Skeletal muscle tissue (tissue), 4 donors: ENCODE measurements around the gene GCK. TPM values are rescaled to one million over a fixed set of nuclear protein-coding genes. Genes with fewer than 3 reads are reported as not detected.

ENCODE experiments used
- H3K27ac ChIP-seq: one replicate; pipeline ENCODE4 v1.7.0; 2013; ENCODE audit warnings: mild to moderate bottlenecking, low read depth, low read length, inconsistent platforms
- H3K27me3 ChIP-seq, 3 donors: one replicate each; pipeline ENCODE4 v1.7.0; 2013; ENCODE audit warnings: low read length in 3 of 3; ENCODE audit not compliant: control insufficient read depth in 3 of 3, insufficient read depth in 3 of 3
- H3K36me3 ChIP-seq, 3 donors: one replicate each; pipeline ENCODE4 v1.7.0; 2013; ENCODE audit warnings: low read length in 3 of 3; ENCODE audit not compliant: control insufficient read depth in 3 of 3, insufficient read depth in 3 of 3
- H3K4me1 ChIP-seq, 3 donors: one replicate each; pipeline ENCODE4 v1.7.0; 2013; ENCODE audit warnings: low read length in 3 of 3, mild to moderate bottlenecking in 3 of 3; ENCODE audit not compliant: control insufficient read depth in 3 of 3, insufficient read depth in 3 of 3
- H3K4me3 ChIP-seq, 3 donors: one replicate each; pipeline ENCODE4 v1.7.0; 2013; ENCODE audit warnings: low read length in 3 of 3
- H3K9ac ChIP-seq, 3 donors: one replicate each; pipeline ENCODE4 v1.7.0; 2013; ENCODE audit warnings: low read length in 3 of 3, mild to moderate bottlenecking in 3 of 3, moderate library complexity in 2 of 3, low read depth in 1 of 3
- H3K9me3 ChIP-seq, 3 donors: one replicate each; pipeline ENCODE4 v1.7.0; 2013; ENCODE audit warnings: low read length in 3 of 3; ENCODE audit not compliant: control insufficient read depth in 3 of 3
- total RNA-seq: library from RNA; depleted of rRNA; stranded (reverse); fragments of >200 nt; gene quantifications from one replicate; pipeline ENCODE4 v1.2.3, GENCODE V29; 2014
- donor health status: Osteomylitis.

GCK gene
- total RNA-seq: 2.1 TPM

DNA sequence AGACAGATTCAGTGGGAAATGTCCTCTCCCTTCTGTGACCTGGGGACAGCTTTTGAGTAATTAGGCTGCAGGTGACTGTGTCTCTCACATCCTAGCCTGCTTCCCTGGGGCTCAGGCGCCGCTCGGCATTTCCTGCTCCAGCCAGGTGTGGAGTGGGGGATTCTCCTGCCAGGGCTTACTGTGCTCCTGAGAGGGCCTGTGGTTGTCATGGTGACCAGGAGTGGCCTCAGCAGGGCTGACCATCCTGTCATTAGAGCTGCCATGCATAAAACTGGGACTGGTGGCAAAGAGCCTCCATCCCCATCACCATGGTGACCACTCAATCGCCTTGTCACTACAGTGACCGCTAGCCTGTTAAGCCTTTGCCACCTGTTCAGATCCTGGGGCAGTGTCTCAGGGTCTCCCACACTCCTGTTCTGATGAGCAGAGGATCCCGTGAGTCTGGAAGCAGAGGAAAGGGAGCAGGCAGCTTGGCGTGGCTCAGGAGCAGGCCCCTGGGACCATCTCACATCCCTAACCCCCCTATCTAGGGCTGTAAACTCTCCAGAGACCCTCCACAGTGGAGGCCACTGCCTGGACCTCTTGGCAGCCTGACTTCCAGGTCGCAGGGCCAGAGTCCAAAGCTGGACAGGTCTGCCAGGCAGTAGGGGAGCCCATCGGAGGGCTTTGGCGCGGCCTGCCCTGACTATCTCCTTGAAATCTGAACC is at the start of gene GCK:
GCK (minus strand) TSS at position 154 of the 707 bp plus-strand sequence. CDS start 486 bp downstream, outside the sequence.
- no peak within 1 kb of the TSS for H3K27ac ChIP-seq
- no peak within 1 kb of the TSS for H3K9ac ChIP-seq
- H3K27me3 ChIP-seq: peaks cover 0 to 10% (median 3%) of the 10 kb centered on the region in 3 donors
- H3K9me3 ChIP-seq: no peaks in the 10 kb centered on the region
- H3K36me3 ChIP-seq: no peaks in the 10 kb centered on the region
- H3K4me3 ChIP-seq: no peak within 1 kb of the TSS
- peaks cover 0 to 6% (median 0%) of the 10 kb centered on the region in 3 donors for H3K4me1 ChIP-seq

DNA sequence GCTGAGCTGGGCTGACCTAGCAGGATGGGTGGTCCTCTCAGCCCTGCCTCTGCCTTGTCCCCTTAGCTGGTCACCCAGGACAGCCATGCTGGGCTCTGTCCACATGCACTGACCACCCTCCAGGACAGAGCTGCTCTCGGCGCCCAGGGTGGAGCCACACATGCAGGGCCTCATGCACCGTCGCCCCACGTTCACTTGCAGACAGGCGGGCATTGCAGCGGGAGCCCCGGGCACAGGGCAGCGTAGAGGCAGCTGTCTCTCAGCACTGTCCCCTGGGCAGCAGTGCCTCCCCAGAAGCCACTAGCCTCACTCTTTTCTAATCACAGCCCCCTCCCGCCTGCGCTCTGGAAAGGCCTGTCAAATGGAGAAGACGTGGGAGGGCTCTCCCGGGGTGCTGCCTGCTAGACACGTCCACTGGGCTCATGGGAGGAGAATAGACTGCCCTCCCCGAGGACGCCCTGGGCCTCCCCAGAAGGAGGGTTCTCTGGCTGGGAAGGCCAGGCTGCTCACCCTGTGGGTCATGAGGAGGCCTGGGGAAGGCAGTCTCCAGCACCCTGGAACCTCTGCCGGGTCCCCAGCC is 49.0 kb upstream of the GCK start:
- H3K36me3 ChIP-seq: peaks cover 0 to 22% (median 16%) of the 10 kb centered on the region in 3 donors
- H3K27me3 ChIP-seq: no peaks in the 10 kb centered on the region
- H3K9me3 ChIP-seq: no peaks in the 10 kb centered on the region
- peaks cover 5 to 25% (median 8%) of the 10 kb centered on the region in 3 donors for H3K4me1 ChIP-seq
- H3K27ac ChIP-seq: no peak overlapping the region
- no peak overlapping the region for H3K9ac ChIP-seq
- no peak overlapping the region for H3K4me3 ChIP-seq

DNA sequence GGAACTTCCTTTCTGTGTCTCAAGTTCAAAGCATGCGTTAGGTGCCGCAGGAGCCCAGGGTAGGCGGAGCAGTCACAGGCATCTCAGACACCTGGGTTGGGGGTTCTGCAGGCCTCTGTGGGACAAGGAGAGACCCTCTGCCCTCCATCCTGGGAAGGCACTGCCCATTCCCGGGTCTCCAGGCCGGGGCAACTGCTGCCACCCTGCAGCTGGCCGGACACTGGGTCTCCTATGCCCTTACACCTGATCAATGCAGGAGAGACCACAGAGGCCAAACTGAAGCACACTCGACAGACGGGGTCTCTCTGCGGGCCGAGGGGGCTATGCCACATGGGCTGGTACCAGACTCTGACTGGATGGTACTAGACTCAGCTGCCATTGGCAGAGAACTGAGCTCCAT is 48.5 kb upstream of the GCK start:
- no peak overlapping the region for H3K27ac ChIP-seq
- no peaks in the 10 kb centered on the region for H3K27me3 ChIP-seq
- H3K4me1 ChIP-seq: peaks cover 5 to 25% (median 8%) of the 10 kb centered on the region in 3 donors
- H3K36me3 ChIP-seq: peaks cover 0 to 22% (median 16%) of the 10 kb centered on the region in 3 donors
- H3K4me3 ChIP-seq: no peak overlapping the region
- H3K9ac ChIP-seq: no peak overlapping the region
- no peaks in the 10 kb centered on the region for H3K9me3 ChIP-seq

DNA sequence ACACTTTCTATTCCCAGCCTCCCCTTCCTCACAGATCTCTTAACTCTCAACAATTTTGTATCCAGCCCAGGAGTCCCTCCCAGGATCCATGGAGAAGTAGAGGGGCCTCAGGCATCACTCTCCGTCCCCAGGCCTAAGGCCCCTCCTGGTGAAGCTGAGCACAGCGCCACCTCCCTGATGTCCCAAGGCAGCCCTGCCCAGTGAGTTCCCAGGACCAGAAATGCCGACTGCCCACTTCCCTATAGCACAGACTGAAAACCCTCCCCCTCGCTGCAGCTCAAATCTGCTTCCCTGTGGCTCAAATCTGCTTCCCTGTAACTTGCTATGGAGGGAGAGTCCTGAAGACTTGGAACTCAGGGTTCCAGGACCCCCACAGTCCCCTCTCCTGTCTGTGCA is 47.1 kb upstream of the GCK start:
- Histone ChIP-seq H3K9ac (peak overlapping the region in 1 of 3 donors; percentile 33), H3K4me3 (no peak overlapping the region), H3K9me3 (no peaks in the 10 kb centered on the region), H3K27me3 (no peaks in the 10 kb centered on the region), H3K27ac (no peak overlapping the region), H3K36me3 (peaks cover 0 to 17% (median 16%) of the 10 kb centered on the region in 3 donors), H3K4me1 (peaks cover 3 to 20% (median 3%) of the 10 kb centered on the region in 3 donors)

DNA sequence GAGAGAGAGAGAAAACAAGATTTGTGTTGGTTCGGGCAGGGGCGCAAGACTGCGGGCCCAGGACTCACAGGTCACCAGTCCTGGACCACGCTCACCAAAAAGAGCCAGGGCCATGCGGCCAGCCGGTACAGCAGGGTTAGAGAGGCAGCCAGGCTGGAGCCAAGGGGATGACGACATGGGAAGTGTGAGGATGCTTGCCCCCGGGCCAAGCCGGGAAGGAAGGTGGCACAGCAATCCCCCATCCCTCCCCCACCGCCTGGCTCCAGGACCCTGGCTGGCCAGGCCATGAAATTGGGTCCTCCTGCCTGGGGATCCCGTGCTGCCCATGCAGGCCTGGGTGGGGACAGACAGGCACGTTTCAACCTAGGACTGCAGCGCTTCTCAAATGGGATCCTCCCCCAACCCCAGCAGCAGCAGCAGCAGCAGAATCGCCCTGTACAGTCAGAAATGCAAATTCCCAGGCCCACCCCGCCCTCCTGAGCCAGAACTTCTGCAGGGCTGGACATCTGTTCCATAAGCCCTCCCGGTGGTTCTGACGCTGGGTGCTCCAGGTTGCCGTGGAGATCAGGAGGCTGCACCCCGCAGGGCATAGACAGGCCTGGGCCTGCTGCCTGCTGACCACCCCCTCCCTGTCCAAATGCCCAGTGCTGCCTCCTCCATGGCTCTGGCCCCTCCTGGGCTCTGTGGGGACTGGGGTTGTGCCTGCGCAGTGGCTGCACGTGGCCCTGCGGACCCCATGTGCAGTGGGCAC is 46.5 kb upstream of the GCK start:
- Histone ChIP-seq H3K4me1 (peaks cover 0 to 17% (median 0%) of the 10 kb centered on the region in 3 donors), H3K27me3 (no peaks in the 10 kb centered on the region), H3K27ac (no peak overlapping the region), H3K9me3 (no peaks in the 10 kb centered on the region), H3K36me3 (peaks cover 0 to 16% (median 16%) of the 10 kb centered on the region in 3 donors), H3K4me3 (no peak overlapping the region), H3K9ac (peak overlapping the region in 1 of 3 donors; percentile 33)

DNA sequence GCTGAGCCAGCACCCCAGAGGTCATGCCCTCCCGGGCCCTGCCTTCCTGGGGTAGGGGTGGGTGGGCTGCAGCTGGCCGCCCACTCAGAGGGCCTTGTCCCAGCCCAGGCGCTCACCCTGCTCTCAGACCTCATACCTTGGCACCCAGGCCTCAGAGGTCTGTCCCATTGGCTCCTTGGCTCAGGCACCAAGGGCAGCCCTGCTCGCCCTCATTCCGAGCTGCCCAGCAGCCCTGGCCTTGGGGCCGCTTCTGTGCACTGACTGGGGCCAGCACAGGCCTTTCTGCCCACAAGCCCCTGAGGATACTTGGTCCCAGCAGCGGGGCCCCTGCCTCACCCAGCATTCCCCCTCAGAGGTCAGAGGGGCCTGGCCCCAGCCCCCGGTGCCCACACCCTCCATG is 45.8 kb upstream of the GCK start:
- no peak overlapping the region for H3K9ac ChIP-seq
- H3K9me3 ChIP-seq: no peaks in the 10 kb centered on the region
- H3K27ac ChIP-seq: no peak overlapping the region
- H3K4me1 ChIP-seq: peaks cover 0 to 17% (median 0%) of the 10 kb centered on the region in 3 donors
- no peaks in the 10 kb centered on the region for H3K27me3 ChIP-seq
- H3K4me3 ChIP-seq: no peak overlapping the region
- peaks cover 0 to 16% (median 12%) of the 10 kb centered on the region in 3 donors for H3K36me3 ChIP-seq

DNA sequence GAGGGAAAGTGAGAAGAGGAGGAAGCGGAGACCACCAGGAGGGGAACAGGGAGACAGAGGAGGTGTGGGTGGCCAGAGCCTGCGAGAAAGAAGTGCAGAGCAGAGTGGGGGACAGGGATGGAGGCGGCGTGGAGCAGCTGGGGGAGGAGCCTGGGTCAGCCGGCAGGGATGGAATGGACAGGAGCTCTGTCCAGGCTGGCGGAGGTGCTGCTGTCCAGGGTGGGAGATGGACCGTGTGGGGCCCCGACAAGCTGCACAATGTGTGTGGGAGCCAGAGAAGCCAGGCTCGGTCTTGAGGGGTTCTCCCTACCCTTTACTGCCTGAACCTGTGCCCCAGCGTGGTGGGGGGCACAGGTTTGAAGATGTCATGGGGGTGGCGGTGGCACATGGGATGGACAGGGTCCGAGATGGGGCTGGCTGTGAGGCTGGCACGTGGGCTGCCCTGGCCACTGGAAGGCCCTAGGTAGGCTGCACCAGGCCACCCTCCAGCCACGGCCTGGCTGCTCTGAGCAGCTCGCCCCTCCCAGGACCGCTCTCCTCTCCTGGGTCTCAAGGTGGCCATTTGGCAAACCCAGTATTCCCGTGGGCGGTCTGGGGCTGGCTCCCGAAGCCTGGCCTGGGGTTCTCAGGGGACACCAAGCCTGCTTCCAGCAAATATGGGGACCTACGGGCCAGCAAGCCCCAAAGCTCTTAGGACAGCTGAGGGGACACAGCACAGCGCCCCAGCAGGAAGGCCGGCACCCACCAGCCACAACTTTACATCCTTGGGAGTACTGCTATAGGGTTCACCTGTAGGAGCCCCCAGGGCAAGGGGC is 43.9 kb upstream of the GCK start:
- H3K27me3 ChIP-seq: no peaks in the 10 kb centered on the region
- peaks cover 0 to 17% (median 0%) of the 10 kb centered on the region in 3 donors for H3K4me1 ChIP-seq
- peaks cover 0 to 12% (median 5%) of the 10 kb centered on the region in 3 donors for H3K36me3 ChIP-seq
- no peak overlapping the region for H3K4me3 ChIP-seq
- no peak overlapping the region for H3K27ac ChIP-seq
- no peaks in the 10 kb centered on the region for H3K9me3 ChIP-seq
- no peak overlapping the region for H3K9ac ChIP-seq

DNA sequence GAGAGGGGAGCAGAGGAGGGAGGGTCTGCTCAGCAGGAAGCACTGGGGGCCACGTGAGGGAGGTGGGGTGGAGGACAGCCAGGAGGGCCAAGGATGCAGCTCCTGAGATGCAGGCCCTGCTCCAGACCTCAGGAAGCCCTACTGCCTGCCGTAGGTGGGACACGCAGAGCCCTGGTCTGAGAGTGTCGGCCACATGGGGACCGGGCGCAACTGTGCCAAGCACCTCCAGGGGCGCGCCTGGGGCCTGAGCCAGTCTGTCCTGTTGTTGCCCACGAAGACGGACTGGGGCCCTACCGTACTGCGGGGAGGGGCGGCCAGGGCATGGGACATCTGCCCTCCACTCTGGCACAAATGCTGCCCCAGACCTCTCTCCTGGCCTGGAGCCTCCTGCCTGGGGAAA is 43.2 kb upstream of the GCK start:
- Histone ChIP-seq H3K9me3 (no peaks in the 10 kb centered on the region), H3K9ac (peak overlapping the region in 1 of 3 donors; percentile 3), H3K36me3 (peaks cover 0 to 10% (median 4%) of the 10 kb centered on the region in 3 donors), H3K27me3 (no peaks in the 10 kb centered on the region), H3K4me3 (no peak overlapping the region), H3K27ac (no peak overlapping the region), H3K4me1 (peaks cover 0 to 17% (median 0%) of the 10 kb centered on the region in 3 donors)

DNA sequence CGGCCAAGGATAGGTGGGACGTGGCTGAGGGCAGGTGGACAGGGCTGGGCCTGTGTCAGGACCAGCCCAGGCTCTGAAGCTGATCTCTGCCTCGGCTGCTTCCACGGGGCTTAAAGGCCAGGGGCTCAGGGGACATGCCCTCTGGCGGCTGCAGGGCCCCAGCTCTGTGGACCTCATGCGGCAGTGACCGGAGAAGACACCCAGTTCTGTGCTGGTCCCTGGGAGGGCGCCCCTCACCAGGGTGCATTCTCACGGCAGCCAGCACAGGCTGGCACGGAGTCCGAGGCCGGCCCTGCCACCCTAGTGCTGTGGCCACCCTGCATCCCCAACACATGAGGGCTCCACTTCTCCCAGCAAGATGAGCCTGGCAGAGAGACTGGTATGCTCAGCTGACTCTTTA is 41.8 kb upstream of the GCK start:
- Histone ChIP-seq H3K27me3 (no peaks in the 10 kb centered on the region), H3K27ac (no peak overlapping the region)

More for the DNA sequence above, 41.8 kb upstream of the GCK start:
- Histone ChIP-seq H3K9me3 (no peaks in the 10 kb centered on the region), H3K9ac (no peak overlapping the region), H3K4me1 (peaks cover 3 to 18% (median 4%) of the 10 kb centered on the region in 3 donors), H3K4me3 (no peak overlapping the region), H3K36me3 (peaks cover 0 to 10% (median 0%) of the 10 kb centered on the region in 3 donors)
